Left colon (tissue), 2 donors: ENCODE data around the gene SPDYE16. TPM values are rescaled to one million over a fixed set of nuclear protein-coding genes. Genes with fewer than 3 reads are reported as not detected.
"Not testable (repeated sequence)": the region's sequence is repeated elsewhere in the genome, so short reads cannot be mapped to it uniquely, and the experiment has no call there.

ENCODE experiments used
- ATAC-seq: fragments of 200-7000 bp; cut with Tn5 transposase; one replicate; pipeline ENCODE4 v1.9.1; 2020; ENCODE audit warnings: mild to moderate bottlenecking, moderate library complexity
- DNase-seq, 2 donors: peaks; one replicate each; pipeline ENCODE4 v3.0.0-alpha.2; 2020
- intact Hi-C, 2 donors: fragments of 100-400 bp; cut with DNase I in 1 of 2; cut with micrococcal nuclease in 1 of 2; formaldehyde crosslinking; loops; one replicate each; pipeline versions ENCODE4 v1.11.2 to v1.14.0; 2022; cut with DNase I, micrococcal nuclease
- total RNA-seq, 2 donors: library from RNA; stranded (reverse); fragmentation: NEBNext Ultra II Directional; extraction: Animal tissue kit (Norgen Biotek cat#: 25700); gene quantifications; one replicate each; pipeline ENCODE4 v1.2.1, GENCODE V29; 2021
- donor health status: DM: no; HTN: no; CAD: no.
- donor health status: DM: yes; HTN: yes; CAD: no.

Gene SPDYE16
- total RNA-seq, 2 donors from 2014 or later = 0.12 TPM; not detected in 1

- ATAC-seq, intact Hi-C loops, DNase-seq: not testable (repeated sequence)
Observed at GRCh38 chr7:76560157-76560556, 17.1 kb upstream of the SPDYE16 start.

GRCh38 chr7:76559685-76560084 lies 16.6 kb upstream of the SPDYE16 start:
- ATAC-seq, intact Hi-C loops, DNase-seq: not testable (repeated sequence)

- DNase-seq, ATAC-seq, intact Hi-C loops: not testable (repeated sequence)
Observed at GRCh38 chr7:76551992-76552391, 8.9 kb upstream of the SPDYE16 start.

- intact Hi-C loops = not testable (repeated sequence)
- DNase-seq (peak in 1 of 2 donors; percentile 24), ATAC-seq (peak; percentile 35)
Observed at GRCh38 chr7:76549855-76550248, 6.8 kb upstream of the SPDYE16 start.

GRCh38 chr7:76549025-76549854 lies 6.1 kb upstream of the SPDYE16 start:
- intact Hi-C loops = not testable (repeated sequence)
- peak; percentile 100 for ATAC-seq
- peak; percentile 87 to 92 for DNase-seq

- ATAC-seq, intact Hi-C loops, DNase-seq: not testable (repeated sequence)
Observed at GRCh38 chr7:76531643-76532042, 11.5 kb downstream of the SPDYE16 start.

GRCh38 chr7:76526183-76526582 lies 16.9 kb downstream of the SPDYE16 start:
- DNase-seq, intact Hi-C loops, ATAC-seq: not testable (repeated sequence)

GRCh38 chr7:76516932-76517331 lies 26.2 kb downstream of the SPDYE16 start:
- intact Hi-C loops, ATAC-seq: not testable (repeated sequence)

GRCh38 chr7:76515999-76516443 lies 27.1 kb downstream of the SPDYE16 start:
- intact Hi-C loops = no loop called here
- DNase-seq (peak in 1 of 2 donors; percentile 77), ATAC-seq (peak; percentile 33)

More at GRCh38 chr7:76516932-76517331, 26.2 kb downstream of the SPDYE16 start:
- DNase-seq = not testable (repeated sequence)

- intact Hi-C loops = no loop called here
- DNase-seq (peak in 1 of 2 donors; percentile 23), ATAC-seq (no peak)
Observed at GRCh38 chr7:76514926-76515771, 27.9 kb downstream of the SPDYE16 start.

- ATAC-seq (no peak), DNase-seq (peak in 1 of 2 donors; percentile 25)
- intact Hi-C loops = no loop called here
Observed at GRCh38 chr7:76513817-76514799, 29.0 kb downstream of the SPDYE16 start.

- peak in 1 of 2 donors; percentile 39 for DNase-seq
- intact Hi-C loops = no loop called here
- ATAC-seq = peak; percentile 12
Observed at GRCh38 chr7:76512941-76513816, 29.9 kb downstream of the SPDYE16 start.

- intact Hi-C loops = not testable (repeated sequence)
- ATAC-seq (peak; percentile 91), DNase-seq (peak; percentile 57 to 68)
Observed at GRCh38 chr7:76511911-76512885, 30.9 kb downstream of the SPDYE16 start.

- ATAC-seq (peak; percentile 4), DNase-seq (peak in 1 of 2 donors; percentile 24)
- intact Hi-C loops = not testable (repeated sequence)
Observed at GRCh38 chr7:76511200-76511910, 31.7 kb downstream of the SPDYE16 start.
